ENCODE data around the gene MED28. TPM values are rescaled to one million over a fixed set of nuclear protein-coding genes. Genes with fewer than 3 reads are reported as not detected.
A peak's percentile ranks its signal among the peaks of the same experiment; 100 is the strongest.

Gene MED28
- total and polyA plus RNA-seq, 7 experiments from 2014 or later = 42.1 to 82.1 (median 54.3) TPM

DNA sequence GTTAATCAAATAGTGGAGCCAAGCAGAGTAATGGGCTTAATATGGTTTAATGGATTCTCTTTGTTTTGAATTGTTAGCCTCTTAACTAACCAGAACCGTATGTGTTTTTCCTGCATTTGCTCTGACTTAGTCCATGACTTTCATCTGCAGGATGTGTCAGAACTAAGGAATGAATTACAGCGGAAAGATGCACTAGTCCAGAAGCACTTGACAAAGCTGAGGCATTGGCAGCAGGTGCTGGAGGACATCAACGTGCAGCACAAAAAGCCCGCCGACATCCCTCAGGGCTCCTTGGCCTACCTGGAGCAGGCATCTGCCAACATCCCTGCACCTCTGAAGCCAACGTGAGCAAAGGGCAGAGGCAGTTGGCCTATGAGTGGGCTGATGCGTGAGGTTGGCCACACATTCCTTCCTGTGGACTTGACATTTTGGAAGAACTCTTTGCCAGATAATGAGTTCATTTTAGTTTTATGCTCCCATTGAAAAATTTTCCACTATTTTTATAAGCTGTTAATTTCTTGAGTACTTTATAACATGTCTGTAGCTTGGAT is 9.1 kb downstream of the MED28 start:
- no peak for ATAC-seq
- Histone ChIP-seq H3K27ac (ENCODE audit: low read depth, low read length) (no peak overlapping the region), H3K27me3 (ENCODE audit: control insufficient read depth in 2 of 2, insufficient read depth in 2 of 2, low read length in 2 of 2) (no peaks in the 10 kb centered on the region), H3K9me3 (ENCODE audit: control insufficient read depth in 2 of 3, low read length in 3 of 3) (no peaks in the 10 kb centered on the region), H3K4me1 (ENCODE audit: control insufficient read depth in 2 of 2, insufficient read depth in 2 of 2, low read length in 2 of 2) (peaks cover 0 to 7% of the 10 kb centered on the region in 2 donors), H3K4me3 (ENCODE audit: low read length) (no peak overlapping the region), H3K36me3 (ENCODE audit: control insufficient read depth in 2 of 3, insufficient read depth in 3 of 3, low read length in 3 of 3) (peaks cover 27 to 92% (median 41%) of the 10 kb centered on the region in 3 experiments)
- POLR2A ChIA-PET = interaction anchor here (0.7 kb wide), 1 partner anchor 136 kb away, joined by 6 read pairs; no protein-coding TSS in a partner anchor
- no peak overlapping the region for H3K27ac Mint-ChIP-seq
- CTCF ChIA-PET = interaction anchor here (0.7 kb wide), 1 partner anchor 38 kb away, joined by 3 read pairs; no protein-coding TSS in a partner anchor
- intact Hi-C loops (cut with micrococcal nuclease) = no loop called here
- H3K4me3 Mint-ChIP-seq = no peak overlapping the region
- no peak for DNase-seq
- no peaks in the 10 kb centered on the region for H3K9me3 Mint-ChIP-seq
- H3K36me3 Mint-ChIP-seq = peaks cover 19 to 65% (median 50%) of the 10 kb centered on the region in 5 donors
- no peaks in the 10 kb centered on the region for H3K27me3 Mint-ChIP-seq
- peaks cover 13 to 43% (median 34%) of the 10 kb centered on the region in 7 donors for H3K4me1 Mint-ChIP-seq

DNA sequence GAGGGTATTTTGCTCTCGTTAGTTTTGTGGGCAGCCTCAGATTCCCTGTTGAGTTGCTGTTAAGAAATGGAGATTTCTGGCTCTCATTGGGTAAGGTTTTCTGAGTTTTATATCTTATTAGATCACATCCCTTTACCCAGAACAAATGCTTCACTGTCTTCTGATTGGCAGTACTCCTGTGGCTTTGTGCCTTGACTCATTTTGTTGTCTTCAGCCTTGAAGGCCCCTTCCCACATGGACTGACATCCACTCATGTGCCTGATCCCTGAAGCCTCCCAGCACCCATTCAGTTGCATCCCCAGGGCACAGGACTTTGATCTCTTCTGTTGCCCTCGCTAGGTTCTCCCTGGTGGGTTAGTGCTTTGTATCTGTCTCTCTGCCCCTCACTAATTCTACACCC is 10.4 kb downstream of the MED28 start:
- Mint-ChIP-seq H3K4me3 (no peak overlapping the region), H3K36me3 (peaks cover 19 to 67% (median 41%) of the 10 kb centered on the region in 5 donors), H3K27ac (peak overlapping the region in 2 of 9 donors; percentile 1 to 61), H3K27me3 (no peaks in the 10 kb centered on the region), H3K9me3 (no peaks in the 10 kb centered on the region), H3K4me1 (peaks cover 4 to 39% (median 28%) of the 10 kb centered on the region in 7 donors)
- no peaks in the 10 kb centered on the region for H3K9me3 ChIP-seq (ENCODE audit: control insufficient read depth in 2 of 3, low read length in 3 of 3)
- peaks cover 27 to 94% (median 49%) of the 10 kb centered on the region in 3 experiments for H3K36me3 ChIP-seq (ENCODE audit: control insufficient read depth in 2 of 3, insufficient read depth in 3 of 3, low read length in 3 of 3)
- ChIA-PET CTCF (no interaction called here), POLR2A (no interaction called here)
- no peak overlapping the region for H3K27ac ChIP-seq (ENCODE audit: low read depth, low read length)
- ATAC-seq = no peak
- no peaks in the 10 kb centered on the region for H3K4me1 ChIP-seq (ENCODE audit: control insufficient read depth in 2 of 2, insufficient read depth in 2 of 2, low read length in 2 of 2)
- intact Hi-C loops (cut with micrococcal nuclease) = no loop called here
- H3K4me3 ChIP-seq (ENCODE audit: low read length) = no peak overlapping the region
- DNase-seq = no peak
- no peaks in the 10 kb centered on the region for H3K27me3 ChIP-seq (ENCODE audit: control insufficient read depth in 2 of 2, insufficient read depth in 2 of 2, low read length in 2 of 2)

DNA sequence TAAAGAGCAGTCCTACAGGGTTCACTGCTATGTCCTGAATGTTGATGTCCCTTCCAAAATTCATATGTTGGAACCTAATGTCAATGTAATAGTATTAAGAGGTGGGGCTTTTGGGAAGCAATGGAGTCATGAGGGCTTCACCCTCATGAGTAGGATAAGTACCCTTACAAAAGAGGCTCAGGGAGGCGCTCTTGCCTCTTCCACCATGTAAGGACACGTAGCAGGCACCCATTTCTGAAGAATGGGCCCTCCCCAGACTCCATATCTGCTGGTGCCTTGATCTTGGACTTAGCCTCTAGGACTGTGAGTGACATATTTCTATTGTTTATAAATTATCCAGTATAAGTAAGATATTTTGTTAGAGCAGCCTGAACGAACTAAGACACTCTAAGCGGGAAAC is 15.8 kb downstream of the MED28 start:
- H3K4me3 Mint-ChIP-seq = no peak overlapping the region
- POLR2A ChIA-PET = no interaction called here
- H3K9me3 ChIP-seq (ENCODE audit: control insufficient read depth in 2 of 3, low read length in 3 of 3) = no peaks in the 10 kb centered on the region
- H3K36me3 Mint-ChIP-seq = peaks cover 8 to 62% (median 29%) of the 10 kb centered on the region in 5 donors
- intact Hi-C loops (cut with micrococcal nuclease) = no loop called here
- H3K27ac Mint-ChIP-seq = peak overlapping the region in 1 of 9 donors; percentile 31
- CTCF ChIA-PET = no interaction called here
- DNase-seq (no peak), ATAC-seq (no peak)
- H3K4me1 ChIP-seq (ENCODE audit: control insufficient read depth in 2 of 2, insufficient read depth in 2 of 2, low read length in 2 of 2) = no peaks in the 10 kb centered on the region
- peaks cover 2 to 84% (median 32%) of the 10 kb centered on the region in 3 experiments for H3K36me3 ChIP-seq (ENCODE audit: control insufficient read depth in 2 of 3, insufficient read depth in 3 of 3, low read length in 3 of 3)
- no peaks in the 10 kb centered on the region for H3K27me3 Mint-ChIP-seq
- no peaks in the 10 kb centered on the region for H3K27me3 ChIP-seq (ENCODE audit: control insufficient read depth in 2 of 2, insufficient read depth in 2 of 2, low read length in 2 of 2)
- H3K4me1 Mint-ChIP-seq = peaks cover 5 to 24% (median 12%) of the 10 kb centered on the region in 7 donors
- H3K4me3 ChIP-seq (ENCODE audit: low read length) = no peak overlapping the region
- H3K27ac ChIP-seq (ENCODE audit: low read depth, low read length) = no peak overlapping the region
- no peaks in the 10 kb centered on the region for H3K9me3 Mint-ChIP-seq

DNA sequence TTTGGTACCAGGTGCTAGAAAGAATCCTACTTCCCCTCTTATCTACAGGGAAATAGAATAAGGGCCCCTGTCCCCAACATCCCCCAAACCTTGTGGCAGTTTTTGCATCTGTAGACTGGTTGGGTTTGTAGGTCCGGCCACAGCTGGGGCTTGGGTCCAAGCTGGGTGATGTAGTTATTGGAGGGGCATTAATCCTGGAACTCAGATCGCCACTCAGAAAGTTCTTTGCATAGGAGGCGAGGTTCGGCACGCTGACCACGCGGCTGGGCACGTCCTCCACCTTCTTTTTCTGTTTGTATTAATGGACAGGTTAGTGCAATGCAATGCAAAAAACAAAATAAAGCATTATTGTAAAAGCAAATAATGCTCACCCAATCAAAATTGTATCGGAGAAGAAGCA is 19.2 kb downstream of the MED28 start:
- peaks cover 0 to 47% (median 16%) of the 10 kb centered on the region in 5 donors for H3K36me3 Mint-ChIP-seq
- POLR2A ChIA-PET = no interaction called here

DNA sequence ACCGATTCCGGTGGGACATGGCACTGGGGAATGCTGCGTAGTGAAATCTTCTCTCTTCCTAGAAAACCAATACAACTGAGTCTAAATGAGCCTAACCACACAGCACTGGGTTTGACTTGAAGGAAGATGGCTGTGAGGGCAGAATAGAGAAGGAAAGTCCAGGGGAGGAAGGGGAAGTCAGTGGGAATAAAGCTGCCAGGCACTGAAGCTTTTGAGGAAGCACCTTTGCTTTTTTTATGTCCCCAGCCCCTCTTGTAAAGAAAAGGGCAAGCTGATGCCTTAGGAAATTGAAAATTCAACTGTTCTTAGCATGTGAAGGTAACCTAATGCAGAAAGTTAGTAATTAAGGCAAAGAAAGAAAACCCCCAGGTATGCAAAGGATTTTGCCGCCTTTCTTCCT is 20.6 kb downstream of the MED28 start:
- H3K27me3 Mint-ChIP-seq = no peaks in the 10 kb centered on the region
- ATAC-seq (no peak), DNase-seq (no peak)
- Histone ChIP-seq H3K4me3 (ENCODE audit: low read length) (no peak overlapping the region), H3K36me3 (ENCODE audit: control insufficient read depth in 2 of 3, insufficient read depth in 3 of 3, low read length in 3 of 3) (peaks cover 0 to 43% (median 6%) of the 10 kb centered on the region in 3 experiments), H3K27ac (ENCODE audit: low read depth, low read length) (no peak overlapping the region), H3K4me1 (ENCODE audit: control insufficient read depth in 2 of 2, insufficient read depth in 2 of 2, low read length in 2 of 2) (no peaks in the 10 kb centered on the region), H3K9me3 (ENCODE audit: control insufficient read depth in 2 of 3, low read length in 3 of 3) (no peaks in the 10 kb centered on the region), H3K27me3 (ENCODE audit: control insufficient read depth in 2 of 2, insufficient read depth in 2 of 2, low read length in 2 of 2) (no peaks in the 10 kb centered on the region)
- POLR2A ChIA-PET = no interaction called here
- CTCF ChIA-PET = interaction anchor here (0.6 to 3.6 kb wide), 2 partner anchors 87 to 185 kb away, joined by 3 to 21 read pairs; no protein-coding TSS in a partner anchor
- H3K27ac Mint-ChIP-seq = peak overlapping the region in 3 of 9 donors; percentile 10 to 33 (median 11)
- no peak overlapping the region for H3K4me3 Mint-ChIP-seq
- H3K36me3 Mint-ChIP-seq = peaks cover 0 to 35% (median 12%) of the 10 kb centered on the region in 5 donors
- intact Hi-C loops (cut with micrococcal nuclease) = loop anchor here (5.0 kb wide), 2 partner anchors 172 to 957 kb away; no protein-coding TSS in a partner anchor
- H3K9me3 Mint-ChIP-seq = no peaks in the 10 kb centered on the region
- H3K4me1 Mint-ChIP-seq = peaks cover 0 to 9% (median 0%) of the 10 kb centered on the region in 7 donors

More for the DNA sequence above, 19.2 kb downstream of the MED28 start:
- no peaks in the 10 kb centered on the region for H3K9me3 ChIP-seq (ENCODE audit: control insufficient read depth in 2 of 3, low read length in 3 of 3)
- intact Hi-C loops (cut with micrococcal nuclease) = no loop called here
- no peak overlapping the region for H3K4me3 ChIP-seq (ENCODE audit: low read length)
- H3K27me3 ChIP-seq (ENCODE audit: control insufficient read depth in 2 of 2, insufficient read depth in 2 of 2, low read length in 2 of 2) = no peaks in the 10 kb centered on the region
- H3K9me3 Mint-ChIP-seq = no peaks in the 10 kb centered on the region
- CTCF ChIA-PET = interaction anchor here (0.6 to 3.6 kb wide), 2 partner anchors 85 to 959 kb away, joined by 6 to 21 read pairs; no protein-coding TSS in a partner anchor
- H3K4me1 Mint-ChIP-seq = peaks cover 2 to 12% (median 9%) of the 10 kb centered on the region in 7 donors
- H3K4me3 Mint-ChIP-seq = no peak overlapping the region
- no peak overlapping the region for H3K27ac ChIP-seq (ENCODE audit: low read depth, low read length)
- H3K27me3 Mint-ChIP-seq = no peaks in the 10 kb centered on the region
- H3K4me1 ChIP-seq (ENCODE audit: control insufficient read depth in 2 of 2, insufficient read depth in 2 of 2, low read length in 2 of 2) = no peaks in the 10 kb centered on the region
- peaks cover 0 to 57% (median 14%) of the 10 kb centered on the region in 3 experiments for H3K36me3 ChIP-seq (ENCODE audit: control insufficient read depth in 2 of 3, insufficient read depth in 3 of 3, low read length in 3 of 3)
- DNase-seq = no peak
- no peak overlapping the region for H3K27ac Mint-ChIP-seq
- no peak for ATAC-seq

DNA sequence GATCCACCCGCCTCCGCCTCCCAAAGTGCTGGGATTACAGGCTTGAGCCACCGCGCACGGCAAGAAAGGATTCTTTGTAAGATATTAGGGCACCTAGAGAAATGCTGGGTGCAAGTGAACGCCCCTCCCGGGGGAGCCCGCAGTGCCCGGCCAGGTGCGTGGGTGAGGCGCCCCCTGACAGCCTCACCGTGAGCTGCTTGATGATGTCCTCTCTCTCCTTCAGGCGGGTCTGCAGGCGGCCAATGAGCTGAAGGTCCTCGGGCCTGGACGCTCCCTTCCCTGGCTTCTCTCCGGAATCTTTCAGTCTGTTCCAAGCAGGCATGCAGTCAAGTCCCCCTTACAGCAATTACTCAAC is 21.9 kb downstream of the MED28 start:
- no peaks in the 10 kb centered on the region for H3K9me3 ChIP-seq (ENCODE audit: control insufficient read depth in 2 of 3, low read length in 3 of 3)
- no peaks in the 10 kb centered on the region for H3K27me3 ChIP-seq (ENCODE audit: control insufficient read depth in 2 of 2, insufficient read depth in 2 of 2, low read length in 2 of 2)
- CTCF ChIA-PET = interaction anchor here (0.6 to 3.6 kb wide), 5 partner anchors 14 to 88 kb away, joined by 3 to 21 read pairs (median 4); no protein-coding TSS in a partner anchor
- H3K4me1 Mint-ChIP-seq = peaks cover 0 to 6% (median 0%) of the 10 kb centered on the region in 7 donors
- H3K27ac Mint-ChIP-seq = peak overlapping the region in 3 of 9 donors; percentile 43 to 65 (median 52)
- H3K36me3 ChIP-seq (ENCODE audit: control insufficient read depth in 2 of 3, insufficient read depth in 3 of 3, low read length in 3 of 3) = peaks cover 0 to 32% (median 6%) of the 10 kb centered on the region in 3 experiments
- POLR2A ChIA-PET = interaction anchor here (0.6 kb wide), 1 partner anchor 16 kb away, joined by 3 read pairs; no protein-coding TSS in a partner anchor
- H3K4me3 ChIP-seq (ENCODE audit: low read length) = no peak overlapping the region
- H3K27me3 Mint-ChIP-seq = no peaks in the 10 kb centered on the region
- H3K9me3 Mint-ChIP-seq = no peaks in the 10 kb centered on the region
- intact Hi-C loops (cut with micrococcal nuclease) = loop anchor here (1.0 to 5.0 kb wide), 6 partner anchors 59 to 956 kb away; partner anchors contain the start of gene LAP3 (in 2 of the 2)
- peaks cover 0 to 29% (median 13%) of the 10 kb centered on the region in 5 donors for H3K36me3 Mint-ChIP-seq
- DNase-seq (no peak), ATAC-seq (peak; percentile 12)
- peak overlapping the region; percentile 27 for H3K27ac ChIP-seq (ENCODE audit: low read depth, low read length)
- H3K4me1 ChIP-seq (ENCODE audit: control insufficient read depth in 2 of 2, insufficient read depth in 2 of 2, low read length in 2 of 2) = no peaks in the 10 kb centered on the region
- no peak overlapping the region for H3K4me3 Mint-ChIP-seq

Data from naive thymus-derived CD4-positive, alpha-beta T cell (primary cell).